Measurements from ENCODE around the gene PLCL1.

The PLCL1 gene

DNA sequence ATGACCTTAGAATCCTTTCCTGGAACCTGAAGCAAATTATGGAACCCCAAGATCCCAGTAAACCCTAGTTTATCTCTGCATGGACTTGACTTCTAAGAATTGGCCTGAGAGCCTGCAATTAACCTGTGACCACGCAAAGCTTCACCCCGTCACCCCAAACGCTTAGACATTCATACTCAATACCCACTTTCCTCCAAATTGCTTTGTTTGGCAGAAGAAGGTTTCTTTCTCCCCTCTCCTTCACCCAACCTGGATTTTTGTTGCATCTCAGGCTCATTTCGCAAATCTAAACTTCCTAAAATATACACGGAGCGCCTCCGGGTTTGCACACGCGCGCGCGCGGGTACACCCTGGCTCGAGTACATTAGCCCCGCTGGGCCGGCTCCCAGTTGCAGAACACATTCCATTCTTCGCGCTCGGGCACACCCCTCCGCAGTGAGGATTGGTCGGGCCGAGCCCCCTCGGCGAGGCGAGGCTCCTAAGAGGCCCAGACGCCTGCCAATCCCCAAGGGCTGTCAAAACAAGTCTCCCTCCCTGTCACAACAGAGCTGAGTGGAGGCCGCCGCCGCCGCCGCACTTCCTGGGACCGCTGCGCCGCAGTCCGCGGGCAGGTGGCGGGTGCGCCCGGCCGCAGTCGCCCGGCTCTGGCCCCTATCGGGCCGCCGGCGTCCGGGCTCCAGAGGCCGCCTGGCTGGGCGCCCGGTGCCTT, at the start of gene PLCL1:
Gene PLCL1 (plus strand): TSS at position 545 of the 709 bp plus-strand sequence.
- H3K9me2 ChIP-seq (replicated peaks; ENCODE audit: insufficient read depth, low read length): no peaks in the 10 kb centered on the region
- no peaks in the 10 kb centered on the region for H4K20me1 ChIP-seq (ENCODE audit: insufficient read depth, low read length)
- peak within 1 kb of the TSS; percentile 82 for H2AFZ ChIP-seq (ENCODE audit: low read length)
- no peaks in the 10 kb centered on the region for H3K36me3 ChIP-seq (replicated peaks; ENCODE audit: insufficient read depth, low read length)
- H3K4me1 ChIP-seq (ENCODE audit: low read length): peaks cover 4% of the 10 kb centered on the region
- peak; percentile 95 for DNase-seq
- H3K4me2 ChIP-seq (ENCODE audit: low read depth, low read length): peak within 1 kb of the TSS; percentile 77
- H3F3A ChIP-seq (ENCODE audit: insufficient read depth, low read length): no peaks in the 10 kb centered on the region
- no peaks in the 10 kb centered on the region for H3K9me3 ChIP-seq (replicated peaks; ENCODE audit: insufficient read depth, low read length)
- no peaks in the 10 kb centered on the region for H3K27me3 ChIP-seq (replicated peaks; ENCODE audit: insufficient read depth, low read length)
- peak within 1 kb of the TSS; percentile 51; the same call in 1 of the 2 replicates for H3K9ac ChIP-seq (ENCODE audit: low read length)
- no peaks in the 10 kb centered on the region for H3K79me2 ChIP-seq (ENCODE audit: low read length)
- TF ChIP-seq EZH2phosphoT487 (IDR thresholded peaks at IDR 0.05; ENCODE audit: low read length) (no peak), EZH2 (optimal IDR thresholded peaks at IDR 0.05; ENCODE audit: low read depth, low read length) (no peak)
- TF ChIP-seq, protein P1, sequence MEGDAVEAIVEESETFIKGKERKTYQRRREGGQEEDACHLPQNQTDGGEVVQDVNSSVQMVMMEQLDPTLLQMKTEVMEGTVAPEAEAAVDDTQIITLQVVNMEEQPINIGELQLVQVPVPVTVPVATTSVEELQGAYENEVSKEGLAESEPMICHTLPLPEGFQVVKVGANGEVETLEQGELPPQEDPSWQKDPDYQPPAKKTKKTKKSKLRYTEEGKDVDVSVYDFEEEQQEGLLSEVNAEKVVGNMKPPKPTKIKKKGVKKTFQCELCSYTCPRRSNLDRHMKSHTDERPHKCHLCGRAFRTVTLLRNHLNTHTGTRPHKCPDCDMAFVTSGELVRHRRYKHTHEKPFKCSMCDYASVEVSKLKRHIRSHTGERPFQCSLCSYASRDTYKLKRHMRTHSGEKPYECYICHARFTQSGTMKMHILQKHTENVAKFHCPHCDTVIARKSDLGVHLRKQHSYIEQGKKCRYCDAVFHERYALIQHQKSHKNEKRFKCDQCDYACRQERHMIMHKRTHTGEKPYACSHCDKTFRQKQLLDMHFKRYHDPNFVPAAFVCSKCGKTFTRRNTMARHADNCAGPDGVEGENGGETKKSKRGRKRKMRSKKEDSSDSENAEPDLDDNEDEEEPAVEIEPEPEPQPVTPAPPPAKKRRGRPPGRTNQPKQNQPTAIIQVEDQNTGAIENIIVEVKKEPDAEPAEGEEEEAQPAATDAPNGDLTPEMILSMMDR (IDR thresholded peaks at IDR 0.05; ENCODE audit: low read length): no peak
- H3K27ac ChIP-seq (ENCODE audit: low read length): no peak within 1 kb of the TSS
- H3K4me3 ChIP-seq (ENCODE audit: low read length): peak within 1 kb of the TSS; percentile 78

DNA sequence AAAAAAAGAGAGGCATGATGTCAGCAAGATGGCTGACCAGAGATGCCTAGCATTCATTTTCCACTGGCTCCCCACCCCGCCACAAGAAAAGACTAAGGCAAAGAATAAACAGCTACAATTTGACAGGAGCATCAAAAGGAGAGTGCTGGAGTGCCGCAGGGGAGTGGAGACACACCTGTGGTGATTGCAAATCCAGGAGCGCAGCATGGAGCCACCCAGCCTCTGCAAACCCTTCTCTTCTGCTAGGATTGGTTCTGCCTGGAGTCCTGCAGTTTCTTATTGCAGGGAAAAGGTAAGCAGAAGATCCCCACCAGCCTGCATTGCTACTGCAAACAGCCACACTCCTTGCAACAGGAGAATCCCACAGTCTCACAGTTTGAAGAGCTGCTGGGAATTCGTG, 45.4 kb upstream of the PLCL1 start:
- Histone ChIP-seq H3K36me3 (replicated peaks; ENCODE audit: insufficient read depth, low read length) (no peaks in the 10 kb centered on the region), H3K4me2 (ENCODE audit: low read depth, low read length) (no peak overlapping the region), H3K9me3 (replicated peaks; ENCODE audit: insufficient read depth, low read length) (no peaks in the 10 kb centered on the region), H3K27me3 (replicated peaks; ENCODE audit: insufficient read depth, low read length) (no peaks in the 10 kb centered on the region), H3F3A (ENCODE audit: insufficient read depth, low read length) (no peaks in the 10 kb centered on the region), H3K9ac (ENCODE audit: low read length) (no peak overlapping the region), H3K79me2 (ENCODE audit: low read length) (no peaks in the 10 kb centered on the region), H3K4me3 (ENCODE audit: low read length) (no peak overlapping the region), H3K27ac (ENCODE audit: low read length) (no peak overlapping the region), H2AFZ (ENCODE audit: low read length) (no peak overlapping the region), H3K9me2 (replicated peaks; ENCODE audit: insufficient read depth, low read length) (no peaks in the 10 kb centered on the region), H3K4me1 (ENCODE audit: low read length) (no peaks in the 10 kb centered on the region), H4K20me1 (ENCODE audit: insufficient read depth, low read length) (no peaks in the 10 kb centered on the region)
- TF ChIP-seq EZH2 (optimal IDR thresholded peaks at IDR 0.05; ENCODE audit: low read depth, low read length) (no peak), EZH2phosphoT487 (IDR thresholded peaks at IDR 0.05; ENCODE audit: low read length) (no peak)
- TF ChIP-seq, protein P1 (IDR thresholded peaks at IDR 0.05; ENCODE audit: low read length): no peak
- no peak for DNase-seq

DNA sequence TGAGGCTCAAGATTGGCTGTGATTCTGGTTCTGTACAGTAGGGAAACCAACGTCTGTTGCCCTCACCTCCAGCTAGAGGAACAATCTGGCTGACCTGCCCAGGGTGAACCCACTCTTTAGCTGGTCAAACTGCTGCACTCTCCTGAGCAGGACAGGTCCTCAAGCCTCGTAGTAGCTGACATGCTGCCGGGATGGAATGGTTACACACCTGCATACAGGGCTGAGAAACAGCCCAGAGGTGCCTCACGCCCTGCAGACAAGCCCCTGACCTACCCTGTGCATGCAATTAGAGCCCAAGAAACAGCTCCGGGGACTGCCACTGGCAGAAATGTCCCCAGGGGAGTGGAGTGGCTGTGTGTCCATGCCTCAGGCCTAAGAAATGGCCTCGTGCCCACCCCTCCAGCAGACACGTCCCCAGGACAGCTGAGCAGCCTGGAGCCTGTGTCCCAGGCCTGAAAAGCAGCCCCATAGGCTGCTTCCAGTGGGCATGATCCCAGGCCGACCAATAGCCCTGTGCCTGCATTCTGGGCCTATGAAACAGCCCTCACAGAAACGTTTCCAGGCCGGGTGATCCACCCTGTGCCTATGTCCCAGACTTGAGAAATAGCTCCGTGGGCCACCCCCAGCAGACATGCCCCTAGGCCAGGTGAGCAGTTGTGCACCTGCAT, 44.6 kb upstream of the PLCL1 start:
- Histone ChIP-seq H3F3A (ENCODE audit: insufficient read depth, low read length) (no peaks in the 10 kb centered on the region), H3K4me3 (ENCODE audit: low read length) (no peak overlapping the region), H3K27ac (ENCODE audit: low read length) (no peak overlapping the region), H3K4me2 (ENCODE audit: low read depth, low read length) (no peak overlapping the region), H3K9me2 (replicated peaks; ENCODE audit: insufficient read depth, low read length) (no peaks in the 10 kb centered on the region), H4K20me1 (ENCODE audit: insufficient read depth, low read length) (no peaks in the 10 kb centered on the region), H3K4me1 (ENCODE audit: low read length) (no peaks in the 10 kb centered on the region), H3K9me3 (replicated peaks; ENCODE audit: insufficient read depth, low read length) (no peaks in the 10 kb centered on the region), H2AFZ (ENCODE audit: low read length) (no peak overlapping the region), H3K27me3 (replicated peaks; ENCODE audit: insufficient read depth, low read length) (no peaks in the 10 kb centered on the region), H3K36me3 (replicated peaks; ENCODE audit: insufficient read depth, low read length) (no peaks in the 10 kb centered on the region), H3K9ac (ENCODE audit: low read length) (no peak overlapping the region), H3K79me2 (ENCODE audit: low read length) (no peaks in the 10 kb centered on the region)
- no peak for DNase-seq
- TF ChIP-seq, protein P1 (IDR thresholded peaks at IDR 0.05; ENCODE audit: low read length): no peak
- TF ChIP-seq EZH2 (optimal IDR thresholded peaks at IDR 0.05; ENCODE audit: low read depth, low read length) (no peak), EZH2phosphoT487 (IDR thresholded peaks at IDR 0.05; ENCODE audit: low read length) (no peak)
